Muscle of leg (tissue), 11 donors: ENCODE results near the gene G6PC1. TPM values are rescaled to one million over a fixed set of nuclear protein-coding genes. Genes with fewer than 3 reads are reported as not detected.
"Not testable (repeated sequence)": the region's sequence is repeated elsewhere in the genome, so short reads cannot be mapped to it uniquely, and the experiment has no call there.

Source experiments
- DNase-seq: peaks from one replicate; pipeline ENCODE4 v3.0.0; 2013
- H3K27ac ChIP-seq: one replicate; pipeline ENCODE4 v1.5.1; 2013; ENCODE audit warnings: mild to moderate bottlenecking, low read length, control low read depth
- H3K27me3 ChIP-seq: one replicate; pipeline ENCODE4 v1.6.1; 2013; ENCODE audit warnings: low read length; ENCODE audit not compliant: control insufficient read depth, insufficient read depth
- H3K36me3 ChIP-seq: one replicate; pipeline ENCODE4 v1.6.1; 2013; ENCODE audit warnings: low read length; ENCODE audit not compliant: control insufficient read depth, insufficient read depth
- H3K4me1 ChIP-seq: one replicate; pipeline ENCODE4 v1.6.1; 2013; ENCODE audit warnings: low read length; ENCODE audit not compliant: control insufficient read depth, insufficient read depth
- H3K4me3 ChIP-seq: one replicate; pipeline ENCODE4 v1.5.1; 2013; ENCODE audit warnings: low read length, control low read depth
- H3K9me3 ChIP-seq: replicated peaks from 2 replicates; pipeline ENCODE4 v1.6.1; 2013; ENCODE audit warnings: low read depth, low read length; ENCODE audit not compliant: control insufficient read depth
- WGBS: methylation state at CpG from one replicate; pipeline ENCODE4 v1.1.5; 2013; ENCODE audit warnings: missing lambda C conversion rate; ENCODE audit not compliant: insufficient coverage; 5-methylcytosine and 5-hydroxymethylcytosine counted together
- polyA plus RNA-seq, 8 donors: library from polyadenylated mRNA; unstranded; fragments of 120-200 nt; gene quantifications; one replicate each; pipeline versions ENCODE4 v1.2.1 to v1.2.3, GENCODE V29; 2013; ENCODE audit warnings: inconsistent platforms in 1 of 8, low replicate concordance in 1 of 8; ENCODE audit not compliant: insufficient read length in 8 of 8, insufficient read depth in 1 of 8
- total RNA-seq: library from RNA; stranded (reverse); fragments of 120-200 nt; gene quantifications from one replicate; pipeline ENCODE4 v1.2.4, GENCODE V29; 2013

G6PC1 gene
- total and polyA plus RNA-seq, 9 donors, result 0.08 to 0.43 (median 0.26) TPM; not detected in 6

- DNase-seq, H3K27me3 ChIP-seq, H3K4me3 ChIP-seq, H3K9me3 ChIP-seq, H3K27ac ChIP-seq, H3K4me1 ChIP-seq, H3K36me3 ChIP-seq: not testable (repeated sequence)
- WGBS, result 75% methylated on average over 1 of the region's 3 CpGs
These were observed 14.8 kb upstream of the G6PC1 start for GRCh38 chr17:42885806-42886205.

DNA sequence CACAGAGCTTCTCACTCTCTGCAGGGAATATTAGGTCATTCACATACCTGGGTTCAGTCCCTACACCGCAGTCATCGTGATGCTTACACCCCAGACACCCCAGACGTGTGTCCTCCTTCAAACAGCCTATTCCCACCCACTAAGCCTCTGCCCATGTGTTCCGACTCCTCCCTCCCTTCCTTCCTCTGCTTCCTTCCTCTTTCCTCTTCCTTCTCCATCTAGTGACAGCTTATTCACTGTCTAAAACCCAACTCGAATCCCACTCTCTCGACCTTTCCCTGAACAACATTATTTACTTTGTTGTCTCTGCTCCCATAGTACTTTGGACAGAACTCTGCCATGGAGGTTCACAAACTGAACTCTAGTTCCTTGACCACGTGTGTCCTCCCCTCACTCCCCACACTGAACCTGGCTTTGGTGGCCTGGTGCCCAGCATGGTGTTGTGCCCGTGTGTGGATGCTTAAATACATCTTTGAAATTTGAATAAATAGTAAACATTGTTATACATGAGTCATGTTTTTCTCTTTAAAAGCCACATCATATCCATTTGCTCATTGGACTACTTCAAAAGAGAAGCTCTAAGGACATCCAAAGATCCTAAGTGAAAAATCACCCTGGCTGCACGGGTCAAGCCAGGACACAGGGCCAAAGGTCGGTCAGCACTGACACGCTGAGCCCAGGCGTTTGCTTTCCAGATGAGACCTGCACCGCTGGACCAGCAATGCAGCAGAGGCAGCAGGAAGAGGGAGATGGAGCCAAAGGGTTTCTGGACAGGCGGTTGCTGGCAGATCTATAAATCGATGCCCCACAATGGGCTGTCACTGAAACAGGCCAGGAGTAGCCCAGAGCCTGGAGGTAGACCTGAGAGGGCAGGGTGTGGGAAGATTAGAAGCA, 14.1 kb upstream of the G6PC1 start:
- H3K36me3 ChIP-seq, result no peaks in the 10 kb centered on the region
- no peak overlapping the region for H3K4me3 ChIP-seq
- no peaks in the 10 kb centered on the region for H3K9me3 ChIP-seq
- H3K27me3 ChIP-seq, result no peaks in the 10 kb centered on the region
- H3K27ac ChIP-seq, result no peak overlapping the region
- peak; percentile 38 for DNase-seq
- H3K4me1 ChIP-seq, result peaks cover 7% of the 10 kb centered on the region
- WGBS, result 49% methylated on average over 13 of the region's 15 CpGs

DNA sequence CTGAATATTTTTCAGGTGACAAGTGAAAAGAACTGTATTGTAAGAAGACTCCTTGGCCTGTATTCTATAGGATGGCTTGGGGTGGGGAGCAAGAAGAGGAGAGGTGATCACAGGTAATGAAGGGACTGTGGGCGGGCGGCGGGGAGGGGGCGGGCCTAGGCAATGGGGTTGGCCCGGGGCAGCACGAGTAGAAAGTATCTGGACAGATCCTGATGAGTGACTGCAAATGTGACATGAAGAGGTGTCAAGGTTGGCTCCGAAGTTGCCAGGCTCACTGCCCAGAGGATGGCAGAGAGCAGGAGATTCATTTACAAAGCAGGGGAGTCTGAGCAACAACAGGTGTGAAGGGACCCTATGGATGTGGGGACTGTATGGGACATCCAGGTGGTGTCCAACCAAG, 10.8 kb upstream of the G6PC1 start:
- WGBS, result 88% methylated on average over 7 of the region's 7 CpGs
- no peaks in the 10 kb centered on the region for H3K36me3 ChIP-seq
- H3K4me3 ChIP-seq, result no peak overlapping the region
- DNase-seq, result no peak
- no peaks in the 10 kb centered on the region for H3K27me3 ChIP-seq
- no peak overlapping the region for H3K27ac ChIP-seq
- no peaks in the 10 kb centered on the region for H3K9me3 ChIP-seq
- H3K4me1 ChIP-seq, result peaks cover 30% of the 10 kb centered on the region

DNA sequence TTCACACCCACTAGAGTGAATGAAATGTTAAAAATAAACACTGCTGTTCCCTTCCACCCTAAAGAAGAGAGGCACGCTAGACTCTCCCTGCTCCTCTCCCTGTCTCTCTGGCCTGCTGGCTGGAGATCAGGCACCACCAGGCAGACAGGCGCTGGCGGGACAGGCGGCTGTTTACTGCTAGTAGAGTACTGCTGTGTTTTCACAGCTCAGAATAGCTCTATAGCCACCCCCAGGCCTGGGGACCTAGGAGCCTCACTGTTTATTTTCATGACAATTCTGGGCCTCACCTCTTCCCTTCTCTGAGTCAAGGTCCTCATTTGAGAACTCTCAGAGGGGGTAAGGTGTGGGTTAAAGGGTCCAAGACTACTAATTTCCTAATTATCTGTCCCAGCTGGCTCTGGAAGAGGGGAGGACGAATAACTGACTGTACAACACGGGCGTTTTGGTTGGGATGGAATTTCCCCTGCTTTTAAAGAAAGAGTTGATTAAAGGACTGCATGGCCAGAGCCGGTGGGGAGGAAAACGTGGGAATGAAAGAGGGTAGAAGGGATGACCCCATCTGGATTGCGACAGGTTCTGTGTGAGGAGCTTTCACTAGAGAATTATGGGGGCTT, 9.0 kb upstream of the G6PC1 start:
- H3K27ac ChIP-seq, result peak overlapping the region; percentile 79
- 24% methylated on average over 10 of the region's 10 CpGs for WGBS
- no peaks in the 10 kb centered on the region for H3K9me3 ChIP-seq
- no peaks in the 10 kb centered on the region for H3K27me3 ChIP-seq
- no peaks in the 10 kb centered on the region for H3K36me3 ChIP-seq
- no peak overlapping the region for H3K4me3 ChIP-seq
- H3K4me1 ChIP-seq, result peaks cover 30% of the 10 kb centered on the region
- peak; percentile 52 for DNase-seq

GRCh38 chr17:42893359-42893758, 7.2 kb upstream of the G6PC1 start:
- WGBS, result no CpG with 5 or more reads among the region's 4 CpGs
- Histone ChIP-seq H3K9me3 (no peaks in the 10 kb centered on the region), H3K27me3 (no peaks in the 10 kb centered on the region), H3K36me3 (no peaks in the 10 kb centered on the region), H3K4me1 (peaks cover 27% of the 10 kb centered on the region), H3K4me3 (no peak overlapping the region), H3K27ac (peak overlapping the region; percentile 67)
- DNase-seq, result peak; percentile 84

DNA sequence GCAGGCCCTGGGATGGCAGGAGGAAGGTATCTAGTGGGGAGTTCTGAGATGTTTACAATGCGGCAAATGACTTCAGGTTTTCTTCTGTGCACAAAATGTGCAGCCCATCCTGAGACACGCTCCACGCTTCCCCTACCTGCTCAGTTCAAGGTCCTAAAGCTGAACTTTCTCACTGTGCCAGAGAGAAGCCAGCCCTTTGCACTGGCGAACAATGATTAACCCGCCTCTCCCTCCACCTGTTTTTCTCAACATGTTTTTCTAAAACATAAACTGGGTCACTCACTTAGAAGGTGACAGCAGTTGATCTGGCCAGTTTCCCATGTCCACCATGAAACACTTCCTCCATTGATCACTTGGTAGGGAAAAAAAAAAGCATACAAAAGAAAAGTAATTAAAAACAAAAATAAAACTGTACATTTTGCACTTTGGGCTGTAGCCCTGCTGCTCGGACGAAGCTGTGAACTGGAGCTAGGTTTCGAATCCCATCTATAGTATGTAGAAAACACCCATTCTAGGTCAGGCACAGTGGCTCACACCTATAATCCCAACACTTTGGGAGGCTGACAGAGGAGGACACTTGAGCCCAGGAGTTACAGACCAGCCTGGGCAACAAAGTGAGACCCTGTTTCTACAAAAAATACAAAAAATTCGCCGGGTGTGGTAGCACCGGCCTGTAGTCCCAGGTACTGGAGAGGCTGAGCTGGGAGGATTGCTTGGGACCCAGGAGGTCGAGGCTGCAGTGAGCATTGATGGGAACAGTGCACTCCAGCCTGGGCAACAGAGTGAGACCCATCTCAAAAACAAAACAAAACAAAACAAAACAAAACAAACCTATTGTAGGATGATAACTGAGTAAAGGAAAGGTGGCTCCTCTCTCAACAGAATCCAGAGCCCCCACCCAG, 6.1 kb upstream of the G6PC1 start:
- no peaks in the 10 kb centered on the region for H3K36me3 ChIP-seq
- peaks cover 27% of the 10 kb centered on the region for H3K4me1 ChIP-seq
- no peak for DNase-seq
- H3K27ac ChIP-seq, result peak overlapping the region; percentile 29
- no peaks in the 10 kb centered on the region for H3K9me3 ChIP-seq
- no peak overlapping the region for H3K4me3 ChIP-seq
- no peaks in the 10 kb centered on the region for H3K27me3 ChIP-seq
- 82% methylated on average over 4 of the region's 12 CpGs for WGBS

DNA sequence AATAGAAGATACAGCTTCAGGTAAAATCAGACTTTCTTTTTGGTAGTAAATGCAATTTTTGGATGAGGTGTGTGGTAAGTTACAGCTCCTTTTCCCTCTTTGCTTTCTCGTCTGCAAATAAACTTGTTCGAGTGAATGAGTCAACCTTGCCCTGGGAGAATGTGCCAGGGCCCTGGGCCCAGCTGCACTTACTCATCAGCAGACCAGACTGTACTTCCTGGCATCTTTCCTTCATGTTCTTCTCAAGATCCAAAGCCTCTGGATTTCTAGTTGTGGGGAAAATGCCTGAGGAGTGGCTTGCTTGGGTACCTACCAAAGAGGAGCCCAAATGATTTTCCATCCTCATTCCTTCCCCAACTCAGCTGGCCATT, 5.4 kb upstream of the G6PC1 start:
- Histone ChIP-seq H3K4me1 (peaks cover 27% of the 10 kb centered on the region), H3K9me3 (no peaks in the 10 kb centered on the region), H3K27me3 (no peaks in the 10 kb centered on the region), H3K4me3 (no peak overlapping the region), H3K27ac (peak overlapping the region; percentile 29), H3K36me3 (no peaks in the 10 kb centered on the region)
- WGBS, result 0% methylated on average over 1 of the region's 2 CpGs
- peak; percentile 88 for DNase-seq

- DNase-seq, result no peak
- Histone ChIP-seq H3K4me3 (no peak overlapping the region), H3K4me1 (peaks cover 11% of the 10 kb centered on the region), H3K36me3 (no peaks in the 10 kb centered on the region), H3K27me3 (no peaks in the 10 kb centered on the region), H3K27ac (no peak overlapping the region), H3K9me3 (no peaks in the 10 kb centered on the region)
- 100% methylated on average over 2 of the region's 7 CpGs for WGBS
These were observed 2.3 kb upstream of the G6PC1 start for GRCh38 chr17:42898147-42898811.

DNA sequence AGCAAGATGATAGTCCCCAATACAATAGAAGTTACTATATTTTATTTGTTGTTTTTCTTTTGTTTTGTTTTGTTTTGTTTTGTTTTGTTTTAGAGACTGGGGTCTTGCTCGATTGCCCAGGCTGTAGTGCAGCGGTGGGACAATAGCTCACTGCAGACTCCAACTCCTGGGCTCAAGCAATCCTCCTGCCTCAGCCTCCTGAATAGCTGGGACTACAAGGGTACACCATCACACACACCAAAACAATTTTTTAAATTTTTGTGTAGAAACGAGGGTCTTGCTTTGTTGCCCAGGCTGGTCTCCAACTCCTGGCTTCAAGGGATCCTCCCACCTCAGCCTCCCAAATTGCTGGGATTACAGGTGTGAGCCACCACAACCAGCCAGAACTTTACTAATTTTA, 618 bp upstream of the G6PC1 start:
- not testable (repeated sequence) for H3K4me1 ChIP-seq, H3K36me3 ChIP-seq, H3K27ac ChIP-seq, H3K27me3 ChIP-seq, H3K9me3 ChIP-seq, DNase-seq, H3K4me3 ChIP-seq
- no CpG with 5 or more reads among the region's 3 CpGs for WGBS
